Gastrocnemius medialis (tissue), 4 donors: ENCODE measurements around the gene IL20RA. TPM values are rescaled to one million over a fixed set of nuclear protein-coding genes. Genes with fewer than 3 reads are reported as not detected.

Source experiments
- ATAC-seq, 2 donors: fragments of 150-250 bp; one replicate each; pipeline ENCODE4 v1.9.1; 2016
- DNase-seq, 2 donors: peaks; one replicate each; pipeline ENCODE4 v3.0.0-alpha.2; 2019
- H3K27ac ChIP-seq, 4 donors: fragments of 200-600 bp; sonication (generic); 1 replicate in 1 of 4; 2 replicates in 3 of 4; pipeline ENCODE4 v1.5.1; 2016 to 2018; ENCODE audit warnings: mild to moderate bottlenecking in 2 of 4, moderate library complexity in 1 of 4
- H3K27me3 ChIP-seq, 3 donors: fragments of 200-600 bp; sonication (generic) in 2 of 3; 1 replicate in 1 of 3; 2 replicates in 2 of 3; pipeline versions ENCODE4 v1.5.1 to v1.6.0; 2016 to 2019; ENCODE audit warnings: mild to moderate bottlenecking in 1 of 3, moderate library complexity in 1 of 3
- H3K36me3 ChIP-seq, 2 donors: fragments of 200-600 bp; sonication (generic) in 1 of 2; one replicate each; pipeline ENCODE4 v1.5.1; 2017 to 2018
- H3K4me1 ChIP-seq, 2 donors: fragments of 200-600 bp; sonication (generic) in 1 of 2; one replicate each; pipeline ENCODE4 v1.5.1; 2016 to 2017; ENCODE audit warnings: mild to moderate bottlenecking in 2 of 2
- H3K4me3 ChIP-seq, 4 donors: fragments of 200-600 bp; sonication (generic) in 3 of 4; 1 replicate in 1 of 4; 2 replicates in 3 of 4; pipeline ENCODE4 v1.5.1; 2016 to 2019; ENCODE audit warnings: mild to moderate bottlenecking in 2 of 4
- H3K9me3 ChIP-seq, 3 donors: fragments of 200-600 bp; sonication (generic) in 2 of 3; 1 replicate in 1 of 3; 2 replicates in 2 of 3; pipeline ENCODE4 v1.5.1; 2016 to 2019
- CTCF ChIP-seq, 5 experiments: fragments of 450-650 bp in 3 of 5; fragments of 200-600 bp in 2 of 5; sonication (generic) in 2 of 5; IDR thresholded peaks in 4 of 5; conservative IDR thresholded peaks in 1 of 5; 1 replicate in 4 of 5; 2 replicates in 1 of 5; pipeline ENCODE4 v1.5.1; 2016 to 2019; ENCODE audit warnings: antibody characterized with exemption in 5 of 5, mild to moderate bottlenecking in 3 of 5, moderate library complexity in 3 of 5
- POLR2A ChIP-seq, 2 donors: fragments of 450-650 bp; IDR thresholded peaks; one replicate each; pipeline ENCODE4 v1.6.1; 2017; ENCODE audit warnings: antibody characterized with exemption in 2 of 2, mild to moderate bottlenecking in 2 of 2, moderate library complexity in 2 of 2
- in situ Hi-C, 4 donors: fragments of 200-750 bp; cut with MboI; loops; one replicate each; pipeline versions ENCODE4 v1.15.0 to v1.8.0; 2017; ENCODE audit warnings: low sequenced_read_pairs in 4 of 4
- intact Hi-C: fragments of 100-400 bp; cut with DNase I; formaldehyde crosslinking; loops from one replicate; pipeline ENCODE4 v1.15.1; 2023; ENCODE audit warnings: low total_unique reads
- total RNA-seq, 4 donors: library from RNA; depleted of rRNA; stranded (reverse); fragments of >200 nt; gene quantifications; one replicate each; pipeline versions ENCODE4 v1.1.0 to v1.2.3, GENCODE V29; 2016

IL20RA gene, protein sequence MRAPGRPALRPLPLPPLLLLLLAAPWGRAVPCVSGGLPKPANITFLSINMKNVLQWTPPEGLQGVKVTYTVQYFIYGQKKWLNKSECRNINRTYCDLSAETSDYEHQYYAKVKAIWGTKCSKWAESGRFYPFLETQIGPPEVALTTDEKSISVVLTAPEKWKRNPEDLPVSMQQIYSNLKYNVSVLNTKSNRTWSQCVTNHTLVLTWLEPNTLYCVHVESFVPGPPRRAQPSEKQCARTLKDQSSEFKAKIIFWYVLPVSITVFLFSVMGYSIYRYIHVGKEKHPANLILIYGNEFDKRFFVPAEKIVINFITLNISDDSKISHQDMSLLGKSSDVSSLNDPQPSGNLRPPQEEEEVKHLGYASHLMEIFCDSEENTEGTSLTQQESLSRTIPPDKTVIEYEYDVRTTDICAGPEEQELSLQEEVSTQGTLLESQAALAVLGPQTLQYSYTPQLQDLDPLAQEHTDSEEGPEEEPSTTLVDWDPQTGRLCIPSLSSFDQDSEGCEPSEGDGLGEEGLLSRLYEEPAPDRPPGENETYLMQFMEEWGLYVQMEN
- 1 to 10 TPM in 1 of 4 donors, under 1 TPM in 1, not detected in 2; 0.32 to 1.1 TPM for total RNA-seq

DNA sequence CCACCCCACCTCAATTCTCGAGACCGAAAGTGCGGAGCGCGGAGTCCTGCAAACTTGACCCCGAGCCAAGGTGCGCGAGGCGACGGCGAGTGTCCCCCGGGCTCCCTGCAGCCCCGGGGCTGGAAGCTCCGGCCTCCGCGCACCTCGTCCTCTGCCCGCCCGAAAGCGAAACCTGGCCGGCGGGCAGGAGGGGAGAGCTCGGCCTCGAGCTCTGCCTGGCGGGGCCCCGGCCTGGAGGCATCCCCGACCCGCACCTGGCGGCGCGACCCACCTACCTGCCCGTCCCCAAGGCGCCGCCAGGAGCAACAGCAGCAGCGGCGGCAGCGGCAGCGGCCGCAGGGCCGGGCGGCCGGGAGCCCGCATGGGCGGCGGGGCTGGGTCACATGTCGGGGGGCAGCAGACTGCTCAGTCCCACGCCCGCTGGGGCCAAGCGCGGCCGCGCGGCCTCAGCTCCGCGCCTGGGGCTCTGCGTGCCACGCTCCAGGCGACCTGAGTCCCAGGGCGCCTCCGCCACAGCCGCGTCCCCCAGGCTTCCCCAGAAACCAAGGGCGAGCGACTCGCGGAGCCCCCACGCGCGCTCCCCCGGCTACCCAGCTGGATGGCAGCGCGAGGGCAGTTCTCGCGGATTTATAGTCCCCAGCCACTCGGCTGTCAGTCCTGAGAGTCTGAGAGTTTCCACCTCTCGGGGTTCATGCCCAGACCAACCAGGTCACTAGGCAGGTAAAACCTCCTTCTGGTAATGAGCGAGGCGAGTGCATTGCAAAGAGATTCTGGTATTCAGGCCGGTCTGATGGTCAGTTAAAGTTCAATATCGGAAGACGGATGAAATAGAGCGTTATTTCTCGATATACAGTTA lies at the start of gene IL20RA:
IL20RA (minus strand) TSS at position 600 of the 856 bp plus-strand sequence; CDS start at position 363, 237 bp downstream.
- H3K27ac ChIP-seq, result no peak within 1 kb of the TSS
- H3K27me3 ChIP-seq, result peaks cover 19 to 46% (median 31%) of the 10 kb centered on the region in 3 donors
- peaks cover 3 to 6% of the 10 kb centered on the region in 2 donors for H3K4me1 ChIP-seq
- peak within 1 kb of the TSS; percentile 71 to 90 (median 73) for H3K4me3 ChIP-seq
- no peaks in the 10 kb centered on the region for H3K9me3 ChIP-seq
- in situ Hi-C loops, result no loop called here
- ATAC-seq (peak; percentile 26 to 61), DNase-seq (no peak)
- TF ChIP-seq POLR2A (IDR thresholded peaks at IDR 0.05), result no peak
- TF ChIP-seq CTCF (IDR thresholded peaks at IDR 0.05 in 4 of 5, conservative IDR thresholded peaks at IDR 0.05 in 1 of 5), result no peak
- H3K36me3 ChIP-seq, result no peaks in the 10 kb centered on the region
- intact Hi-C loops, result no loop called here

DNA sequence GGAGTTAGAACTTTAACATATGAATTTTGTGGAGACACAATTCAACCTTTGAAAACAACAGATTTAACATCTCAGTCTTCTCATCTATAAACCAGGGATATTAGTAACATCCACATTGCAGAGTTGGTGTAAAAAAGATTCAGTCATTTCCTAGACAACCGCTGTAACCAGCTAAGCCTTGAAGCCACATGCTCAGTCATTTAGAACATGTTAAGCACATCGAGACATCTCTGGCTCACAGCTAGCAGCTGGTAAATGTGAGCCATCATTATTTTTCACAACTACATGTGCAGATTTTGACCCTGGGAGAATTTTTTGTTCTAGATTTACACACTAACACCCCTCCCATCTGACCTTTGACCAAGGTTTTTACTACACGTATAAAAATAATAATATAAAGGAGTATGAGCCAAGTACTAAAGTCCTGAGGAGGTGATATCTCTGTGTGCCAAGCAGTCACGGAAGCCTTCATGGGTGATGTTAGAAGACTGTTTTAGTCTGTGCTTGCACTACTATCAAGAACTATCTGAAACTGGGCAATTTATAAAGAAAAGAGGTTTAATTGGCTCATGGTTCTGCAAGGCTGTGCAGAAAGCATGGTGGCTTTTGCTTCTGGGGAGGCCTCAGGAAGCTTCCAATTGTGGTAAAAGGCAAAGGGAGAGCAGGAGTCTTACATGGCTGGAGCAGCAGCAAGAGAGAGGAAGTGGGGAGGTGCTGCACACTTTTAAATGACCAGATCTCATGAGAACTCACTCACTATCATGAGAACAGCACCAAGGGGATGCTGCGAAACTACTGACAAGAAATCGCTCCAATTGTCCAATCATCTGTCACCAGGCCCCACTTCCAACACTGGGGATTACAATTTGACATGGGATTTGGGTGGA lies 48.7 kb upstream of the IL20RA start:
- Histone ChIP-seq H3K27me3 (no peaks in the 10 kb centered on the region), H3K9me3 (no peaks in the 10 kb centered on the region), H3K27ac (no peak overlapping the region), H3K4me1 (no peaks in the 10 kb centered on the region), H3K4me3 (no peak overlapping the region), H3K36me3 (no peaks in the 10 kb centered on the region)
- TF ChIP-seq CTCF (IDR thresholded peaks at IDR 0.05 in 4 of 5, conservative IDR thresholded peaks at IDR 0.05 in 1 of 5) (no peak), POLR2A (IDR thresholded peaks at IDR 0.05) (no peak)
- in situ Hi-C loops (loop anchor here in 3 of 4 donors (5.0 to 25.0 kb wide), 6 partner anchors 174 to 544 kb away; no protein-coding TSS in a partner anchor), intact Hi-C loops (no loop called here)
- ATAC-seq (no peak), DNase-seq (no peak)

DNA sequence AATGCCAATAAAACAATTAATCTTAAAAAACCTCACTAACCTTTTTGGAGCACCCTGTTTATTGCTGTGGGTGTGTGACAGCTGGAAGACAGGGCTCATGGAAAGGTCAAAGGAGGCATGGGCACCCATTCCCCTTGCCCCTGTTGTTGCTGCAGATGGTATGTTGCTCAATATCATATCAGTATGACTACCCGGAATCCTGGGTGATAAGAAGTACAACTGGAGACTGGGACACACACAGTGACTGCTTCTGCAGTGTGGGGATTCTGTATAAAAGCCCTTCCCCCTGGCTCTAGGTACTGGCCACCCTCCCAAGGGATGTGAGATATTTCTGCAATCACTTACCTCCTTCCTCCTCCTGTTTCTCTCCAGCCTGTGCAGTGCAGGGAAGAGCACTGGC lies 47.3 kb upstream of the IL20RA start:
- Histone ChIP-seq H3K4me1 (no peaks in the 10 kb centered on the region), H3K27ac (no peak overlapping the region), H3K4me3 (no peak overlapping the region), H3K27me3 (no peaks in the 10 kb centered on the region), H3K36me3 (no peaks in the 10 kb centered on the region), H3K9me3 (no peaks in the 10 kb centered on the region)
- no peak for DNase-seq
- in situ Hi-C loops, result loop anchor here in 3 of 4 donors (5.0 to 25.0 kb wide), 6 partner anchors 175 to 545 kb away; no protein-coding TSS in a partner anchor
- intact Hi-C loops, result no loop called here
- no peak for TF ChIP-seq CTCF (IDR thresholded peaks at IDR 0.05 in 4 of 5, conservative IDR thresholded peaks at IDR 0.05 in 1 of 5)
- TF ChIP-seq POLR2A (IDR thresholded peaks at IDR 0.05), result no peak
- ATAC-seq, result no peak

- in situ Hi-C loops (loop anchor here in 2 of 4 donors (10.0 to 25.0 kb wide), 2 partner anchors 548 to 555 kb away; no protein-coding TSS in a partner anchor), intact Hi-C loops (no loop called here)
- Histone ChIP-seq H3K9me3 (no peaks in the 10 kb centered on the region), H3K27ac (no peak overlapping the region), H3K4me1 (no peaks in the 10 kb centered on the region), H3K27me3 (no peaks in the 10 kb centered on the region), H3K4me3 (no peak overlapping the region), H3K36me3 (no peaks in the 10 kb centered on the region)
- DNase-seq (no peak), ATAC-seq (no peak)
- no peak for TF ChIP-seq CTCF (IDR thresholded peaks at IDR 0.05 in 4 of 5, conservative IDR thresholded peaks at IDR 0.05 in 1 of 5)
- TF ChIP-seq POLR2A (IDR thresholded peaks at IDR 0.05), result no peak
Measured at GRCh38 chr6:137089305-137089704, 44.5 kb upstream of the IL20RA start.
